ENCODE results near the gene PGM5. TPM values are rescaled to one million over a fixed set of nuclear protein-coding genes. Genes with fewer than 3 reads are reported as not detected.
"Not testable (repeated sequence)": the region's sequence is repeated elsewhere in the genome, so short reads cannot be mapped to it uniquely, and the experiment has no call there.

The PGM5 gene
- polyA plus RNA-seq, 12 donors = 25.4 to 52.1 (median 47.9) TPM; not detected in 1

- DNase-seq = not testable (repeated sequence)
Measured at GRCh38 chr9:68366933-68367547, 10.6 kb downstream of the PGM5 start.

- DNase-seq = not testable (repeated sequence)
Measured at GRCh38 chr9:68375789-68376188, 19.4 kb downstream of the PGM5 start.

GRCh38 chr9:68377723-68378122 is 21.3 kb downstream of the PGM5 start:
- DNase-seq = not testable (repeated sequence)

DNA sequence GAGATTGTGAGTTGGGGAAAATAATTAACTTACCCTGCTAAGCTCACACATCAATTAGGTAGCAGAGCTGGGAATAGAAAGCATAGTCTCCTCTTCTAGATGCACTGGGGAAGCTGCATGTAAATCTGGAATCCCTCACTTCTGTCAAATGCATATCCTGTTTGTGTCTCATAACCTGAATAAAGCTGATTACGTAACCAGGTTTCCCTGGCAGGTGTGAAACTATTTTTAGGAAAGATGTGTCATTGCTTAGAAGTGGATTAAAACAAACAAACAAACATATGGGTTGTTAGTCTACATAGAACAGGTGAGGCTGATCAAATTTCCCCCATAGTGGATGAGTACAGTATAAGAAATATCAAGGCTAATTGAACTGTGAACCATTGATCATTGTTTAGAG is 27.5 kb downstream of the PGM5 start:
- DNase-seq = not testable (repeated sequence)

GRCh38 chr9:68389558-68389957 is 33.1 kb downstream of the PGM5 start:
- DNase-seq = not testable (repeated sequence)

- DNase-seq = not testable (repeated sequence)
Measured at GRCh38 chr9:68390737-68391136, 34.3 kb downstream of the PGM5 start.

- not testable (repeated sequence) for DNase-seq
Measured at GRCh38 chr9:68396411-68397094, 40.1 kb downstream of the PGM5 start.

DNA sequence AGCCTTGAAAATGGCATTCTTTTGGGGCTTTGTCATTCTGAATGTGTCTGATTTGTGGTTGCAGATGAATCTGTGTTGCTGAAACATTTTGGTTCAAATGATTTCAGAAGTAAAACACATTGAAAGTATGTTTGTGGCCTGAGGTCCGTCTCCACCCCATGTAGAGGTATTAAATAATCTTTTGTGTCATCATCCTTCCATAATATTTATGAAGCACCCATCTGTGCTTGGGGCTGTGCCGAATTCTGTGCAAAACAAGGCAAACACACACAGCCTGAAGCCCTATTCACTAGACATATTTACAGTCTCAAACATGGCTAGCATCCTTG is 40.6 kb downstream of the PGM5 start:
- not testable (repeated sequence) for DNase-seq

- DNase-seq = not testable (repeated sequence)
Measured at GRCh38 chr9:68397796-68398195, 41.4 kb downstream of the PGM5 start.

- not testable (repeated sequence) for DNase-seq
Measured at GRCh38 chr9:68398324-68398723, 41.9 kb downstream of the PGM5 start.

GRCh38 chr9:68404421-68405185 is 48.2 kb downstream of the PGM5 start:
- not testable (repeated sequence) for DNase-seq

DNA sequence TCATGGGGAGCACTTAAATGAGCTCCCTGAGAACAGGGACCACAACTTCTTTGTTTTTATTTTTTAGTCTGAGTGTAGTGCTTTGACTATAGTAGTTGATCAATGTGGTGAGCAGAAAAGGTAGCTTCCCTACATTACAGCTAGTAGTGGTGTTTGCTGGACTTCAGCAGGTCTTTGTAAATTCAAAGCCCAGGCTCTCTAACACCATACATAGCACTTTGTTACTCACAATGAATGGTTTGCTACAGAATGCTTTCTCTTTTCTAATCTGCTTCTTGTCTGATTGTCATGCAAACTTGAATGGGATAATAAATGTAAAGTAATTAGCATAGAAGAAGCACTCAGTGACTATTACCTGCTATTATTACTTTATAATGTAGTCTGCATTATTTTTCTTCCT is 55.5 kb downstream of the PGM5 start:
- not testable (repeated sequence) for DNase-seq

GRCh38 chr9:68412754-68413153 is 56.3 kb downstream of the PGM5 start:
- not testable (repeated sequence) for DNase-seq

GRCh38 chr9:68415065-68415464 is 58.7 kb downstream of the PGM5 start:
- not testable (repeated sequence) for DNase-seq

- no peak for DNase-seq
Measured at GRCh38 chr9:68416936-68417564, 60.6 kb downstream of the PGM5 start.

DNA sequence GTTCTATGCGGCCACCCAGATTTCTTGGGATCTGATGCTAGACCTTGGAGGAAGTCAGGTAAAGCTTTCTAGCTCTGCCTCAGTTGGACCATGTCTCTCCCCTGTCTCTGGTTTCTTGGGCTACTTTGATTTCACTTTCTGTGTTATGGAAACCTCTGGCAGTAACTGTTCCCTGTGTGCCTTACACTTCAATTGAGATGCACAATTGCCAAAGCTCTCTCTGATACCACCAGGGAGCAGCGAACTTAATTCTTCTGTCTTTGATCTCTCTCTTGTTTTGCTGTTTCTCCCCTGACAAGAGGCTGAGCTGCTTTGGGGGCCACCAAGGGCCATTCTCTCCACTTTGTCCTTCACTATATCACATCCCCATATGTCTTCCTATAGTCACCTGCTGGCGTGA is 61.4 kb downstream of the PGM5 start:
- DNase-seq = no peak

DNA sequence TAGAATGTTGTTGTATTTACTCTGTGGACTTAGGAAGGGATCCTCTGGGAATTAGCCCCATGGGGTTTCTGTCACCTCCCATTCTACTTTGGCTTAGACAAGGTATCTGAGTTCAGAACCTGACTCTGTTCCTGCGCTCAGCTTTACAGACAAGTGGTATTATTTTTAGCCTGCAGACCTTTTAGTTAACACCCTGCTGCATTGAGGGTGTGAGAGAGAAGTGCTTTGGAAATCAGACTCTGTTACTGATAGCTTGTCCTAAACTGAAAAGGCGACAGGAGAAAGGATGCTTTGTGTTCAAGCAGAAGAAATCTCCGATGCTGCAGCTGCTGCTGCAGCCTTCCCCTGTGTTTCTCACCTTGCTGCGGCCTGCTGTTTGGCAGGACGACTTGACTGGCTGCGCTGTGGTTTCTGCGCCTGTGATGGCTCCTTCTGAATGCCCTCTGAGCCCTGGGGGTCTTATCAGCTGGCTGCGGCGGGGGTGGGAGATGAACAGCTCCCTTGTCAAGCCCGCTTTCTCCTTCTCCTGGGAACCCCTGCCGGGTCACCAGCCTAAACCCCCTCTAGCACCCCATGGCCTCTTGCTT is 61.9 kb downstream of the PGM5 start:
- DNase-seq = no peak

DNA sequence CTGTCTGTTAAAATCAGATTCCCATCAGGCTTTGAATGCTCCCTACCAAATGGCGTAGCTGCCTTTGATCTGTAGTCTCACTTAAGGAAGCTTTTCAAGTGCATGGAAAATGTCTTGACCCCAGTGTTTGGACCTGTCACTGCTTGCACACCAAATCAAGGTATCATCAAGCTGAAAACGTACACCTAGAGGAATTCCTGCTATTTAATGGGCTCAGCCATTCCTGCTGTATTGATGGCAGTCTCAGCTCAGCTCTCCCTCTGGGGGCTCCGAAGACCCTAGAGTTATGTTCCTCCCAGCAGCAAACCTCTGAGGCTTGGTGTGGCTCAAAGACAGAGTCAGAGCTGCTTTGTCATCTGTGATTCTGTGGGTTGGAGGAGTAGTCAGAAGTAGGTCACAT is 63.5 kb downstream of the PGM5 start:
- DNase-seq = no peak

DNA sequence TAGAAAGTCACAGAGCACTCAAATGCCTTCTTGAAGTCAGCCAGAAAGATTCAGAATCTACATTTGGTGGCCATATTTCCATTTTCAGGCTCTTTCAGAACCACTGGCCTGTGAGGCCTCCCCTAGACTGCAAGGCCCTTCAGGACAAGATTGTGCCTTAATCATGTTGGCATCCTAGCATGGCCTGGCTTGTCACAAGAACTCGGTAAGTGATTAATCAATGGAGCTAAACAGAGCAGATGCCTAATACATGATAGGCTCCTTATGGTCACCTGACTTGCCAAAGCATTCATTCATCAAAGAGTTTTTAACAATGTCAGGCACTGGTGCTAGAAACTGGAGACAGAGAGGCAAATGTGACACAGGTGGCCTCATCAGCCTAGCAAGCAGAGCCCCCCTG is 70.3 kb downstream of the PGM5 start:
- DNase-seq = no peak

- DNase-seq = peak; percentile 17
Measured at GRCh38 chr9:68427216-68427977, 71.0 kb downstream of the PGM5 start.

DNA sequence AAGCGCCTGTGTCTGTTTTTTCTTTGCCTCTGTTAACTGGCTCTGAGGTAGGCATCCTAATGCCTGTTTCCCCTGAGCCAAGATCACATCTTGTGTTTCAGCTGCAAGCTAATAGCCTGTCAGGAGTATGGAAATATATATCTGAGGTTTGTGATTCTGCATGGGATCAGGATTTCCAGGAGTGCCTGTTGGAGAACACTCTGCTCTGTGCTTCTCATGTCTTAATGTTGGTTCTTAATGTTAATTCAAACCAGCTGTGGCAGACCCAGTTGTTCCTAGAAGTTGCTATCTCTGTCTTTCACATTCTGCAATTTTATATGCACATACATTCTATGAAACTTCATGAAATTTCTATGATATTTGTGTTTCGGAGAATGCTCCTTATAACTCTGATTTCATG is 72.1 kb downstream of the PGM5 start:
- no peak for DNase-seq

Measured in muscle of arm (tissue), 12 donors.